DOHH2 (cell line): Measurements from ENCODE around the gene CAPN12.
"Not testable (repeated sequence)": the region's sequence is repeated elsewhere in the genome, so short reads cannot be mapped to it uniquely, and the experiment has no call there.

Experiments
- H3F3A ChIP-seq: fragments of 200-600 bp; sonication (generic), shearing (Covaris generic); 2 replicates; pipeline ENCODE4 v1.6.0; 2016; ENCODE audit warnings: antibody characterized with exemption, mild to moderate bottlenecking; ENCODE audit not compliant: control insufficient read depth, insufficient read depth
- H3K27ac ChIP-seq: fragments of 200-600 bp; sonication (generic); 2 replicates; pipeline ENCODE4 v1.5.1; 2014; ENCODE audit warnings: low read depth, mild to moderate bottlenecking, low read length, moderate library complexity
- H3K27me3 ChIP-seq: fragments of 200-600 bp; sonication (generic); 2 replicates; pipeline ENCODE4 v1.6.1; 2014; ENCODE audit warnings: mild to moderate bottlenecking, low read length, mixed read lengths; ENCODE audit not compliant: control insufficient read depth
- H3K36me3 ChIP-seq: fragments of 200-600 bp; sonication (generic); 2 replicates; pipeline ENCODE4 v1.6.1; 2014; ENCODE audit warnings: mild to moderate bottlenecking, low read length, moderate library complexity, mixed read lengths; ENCODE audit not compliant: control insufficient read depth
- H3K4me1 ChIP-seq: fragments of 200-600 bp; sonication (generic); 2 replicates; pipeline ENCODE4 v1.6.1; 2014; ENCODE audit warnings: mild to moderate bottlenecking, low read length, mixed read lengths; ENCODE audit not compliant: control insufficient read depth
- H3K4me2 ChIP-seq: fragments of 200-600 bp; sonication (generic); 2 replicates; pipeline ENCODE4 v1.6.0; 2014; ENCODE audit warnings: mild to moderate bottlenecking, low read length, moderate library complexity
- H3K4me3 ChIP-seq: fragments of 200-600 bp; sonication (generic); 2 replicates; pipeline ENCODE4 v1.5.1; 2014; ENCODE audit warnings: mild to moderate bottlenecking, low read length, mixed read lengths
- H3K79me2 ChIP-seq: fragments of 200-600 bp; sonication (generic); 2 replicates; pipeline ENCODE4 v1.6.1; 2014; ENCODE audit warnings: mild to moderate bottlenecking, low read length, mixed read lengths; ENCODE audit not compliant: control insufficient read depth
- H3K9me2 ChIP-seq: fragments of 200-600 bp; sonication (generic); replicated peaks from 2 replicates; pipeline ENCODE4 v1.6.1; 2014; ENCODE audit warnings: mild to moderate bottlenecking, low read length, mixed read lengths; ENCODE audit not compliant: control insufficient read depth
- H3K9me3 ChIP-seq: fragments of 200-600 bp; sonication (generic); 2 replicates; pipeline ENCODE4 v1.6.1; 2014; ENCODE audit warnings: antibody characterized with exemption, low read length, mixed read lengths; ENCODE audit not compliant: control insufficient read depth, insufficient read depth
- H4K20me1 ChIP-seq: fragments of 200-600 bp; sonication (generic); 2 replicates; pipeline ENCODE4 v1.6.0; 2014; ENCODE audit warnings: low read depth, mild to moderate bottlenecking, antibody characterized with exemption, low read length, moderate library complexity; ENCODE audit not compliant: control insufficient read depth, insufficient read depth
- EZH2phosphoT487 ChIP-seq: fragments of 200-600 bp; sonication (generic); IDR thresholded peaks from 2 replicates; pipeline ENCODE4 v1.6.1; 2017; ENCODE audit warnings: borderline replicate concordance, mild to moderate bottlenecking, antibody characterized with exemption, low read length, moderate library complexity, mixed read lengths
- TF ChIP-seq, protein P1 (sequence below): fragments of 200-600 bp; sonication (generic); IDR thresholded peaks from one replicate; pipeline ENCODE4 v1.5.1; 2014; ENCODE audit warnings: antibody characterized with exemption, mild to moderate bottlenecking, low read depth, low read length; ENCODE audit not compliant: poor library complexity, severe bottlenecking

Gene CAPN12

DNA sequence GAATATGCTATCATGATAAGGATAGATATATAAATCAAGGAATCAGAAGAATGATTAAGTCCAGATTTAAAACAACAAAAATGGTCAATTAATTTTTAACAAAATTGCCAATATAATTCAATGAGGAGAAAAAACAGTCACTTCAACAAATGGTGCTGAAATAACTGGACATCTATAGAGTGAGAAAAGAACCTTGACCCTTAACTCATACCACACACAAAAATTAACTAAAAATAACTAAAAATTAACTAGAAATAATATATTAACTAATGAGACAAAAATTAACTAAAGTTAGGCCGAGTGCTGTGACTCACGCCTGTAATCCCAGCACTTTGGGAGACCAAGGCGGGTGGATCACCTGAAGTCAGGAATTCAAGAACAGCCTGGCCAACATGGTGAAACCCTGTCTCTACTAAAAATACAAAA is 19.5 kb upstream of the CAPN12 start:
- H4K20me1 ChIP-seq = no peaks in the 10 kb centered on the region
- no peak overlapping the region for H3K4me3 ChIP-seq
- H3K27ac ChIP-seq = no peak overlapping the region
- no peaks in the 10 kb centered on the region for H3K9me3 ChIP-seq
- H3K4me1 ChIP-seq = no peaks in the 10 kb centered on the region
- H3K4me2 ChIP-seq = no peak overlapping the region
- TF ChIP-seq EZH2phosphoT487 = no peak
- TF ChIP-seq, protein P1, sequence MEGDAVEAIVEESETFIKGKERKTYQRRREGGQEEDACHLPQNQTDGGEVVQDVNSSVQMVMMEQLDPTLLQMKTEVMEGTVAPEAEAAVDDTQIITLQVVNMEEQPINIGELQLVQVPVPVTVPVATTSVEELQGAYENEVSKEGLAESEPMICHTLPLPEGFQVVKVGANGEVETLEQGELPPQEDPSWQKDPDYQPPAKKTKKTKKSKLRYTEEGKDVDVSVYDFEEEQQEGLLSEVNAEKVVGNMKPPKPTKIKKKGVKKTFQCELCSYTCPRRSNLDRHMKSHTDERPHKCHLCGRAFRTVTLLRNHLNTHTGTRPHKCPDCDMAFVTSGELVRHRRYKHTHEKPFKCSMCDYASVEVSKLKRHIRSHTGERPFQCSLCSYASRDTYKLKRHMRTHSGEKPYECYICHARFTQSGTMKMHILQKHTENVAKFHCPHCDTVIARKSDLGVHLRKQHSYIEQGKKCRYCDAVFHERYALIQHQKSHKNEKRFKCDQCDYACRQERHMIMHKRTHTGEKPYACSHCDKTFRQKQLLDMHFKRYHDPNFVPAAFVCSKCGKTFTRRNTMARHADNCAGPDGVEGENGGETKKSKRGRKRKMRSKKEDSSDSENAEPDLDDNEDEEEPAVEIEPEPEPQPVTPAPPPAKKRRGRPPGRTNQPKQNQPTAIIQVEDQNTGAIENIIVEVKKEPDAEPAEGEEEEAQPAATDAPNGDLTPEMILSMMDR = no peak
- H3F3A ChIP-seq = no peaks in the 10 kb centered on the region
- no peaks in the 10 kb centered on the region for H3K79me2 ChIP-seq
- H3K9me2 ChIP-seq = no peaks in the 10 kb centered on the region
- no peaks in the 10 kb centered on the region for H3K27me3 ChIP-seq
- H3K36me3 ChIP-seq = no peaks in the 10 kb centered on the region

DNA sequence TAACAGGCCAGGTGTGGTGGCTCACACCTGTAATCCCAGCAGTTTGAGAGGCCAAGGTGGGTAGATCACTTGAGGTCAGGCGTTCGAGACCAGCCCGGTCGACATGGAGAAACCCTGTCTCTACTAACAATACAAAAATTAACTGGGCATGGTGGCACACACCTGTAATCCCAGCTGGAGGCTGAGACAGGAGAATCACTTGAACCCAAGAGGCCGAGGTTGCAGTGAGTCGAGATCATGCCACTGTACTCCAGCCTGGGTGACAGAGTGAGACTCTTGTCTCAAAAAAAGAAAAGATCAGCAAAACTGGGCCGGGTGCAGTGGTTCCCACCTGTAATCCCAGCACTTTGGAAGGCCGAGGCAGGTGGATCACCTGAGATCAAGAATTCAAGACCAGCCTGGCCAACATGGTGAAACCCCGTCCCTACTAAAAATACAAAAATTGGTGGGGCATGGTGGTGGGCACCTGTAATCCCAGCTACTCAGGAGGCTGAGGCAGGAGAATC is 17.7 kb upstream of the CAPN12 start:
- not testable (repeated sequence) for H3K79me2 ChIP-seq, H3K36me3 ChIP-seq, H3K9me2 ChIP-seq, H3K4me1 ChIP-seq, H3F3A ChIP-seq, H3K4me3 ChIP-seq, H4K20me1 ChIP-seq, H3K27ac ChIP-seq, H3K9me3 ChIP-seq, H3K4me2 ChIP-seq, H3K27me3 ChIP-seq

DNA sequence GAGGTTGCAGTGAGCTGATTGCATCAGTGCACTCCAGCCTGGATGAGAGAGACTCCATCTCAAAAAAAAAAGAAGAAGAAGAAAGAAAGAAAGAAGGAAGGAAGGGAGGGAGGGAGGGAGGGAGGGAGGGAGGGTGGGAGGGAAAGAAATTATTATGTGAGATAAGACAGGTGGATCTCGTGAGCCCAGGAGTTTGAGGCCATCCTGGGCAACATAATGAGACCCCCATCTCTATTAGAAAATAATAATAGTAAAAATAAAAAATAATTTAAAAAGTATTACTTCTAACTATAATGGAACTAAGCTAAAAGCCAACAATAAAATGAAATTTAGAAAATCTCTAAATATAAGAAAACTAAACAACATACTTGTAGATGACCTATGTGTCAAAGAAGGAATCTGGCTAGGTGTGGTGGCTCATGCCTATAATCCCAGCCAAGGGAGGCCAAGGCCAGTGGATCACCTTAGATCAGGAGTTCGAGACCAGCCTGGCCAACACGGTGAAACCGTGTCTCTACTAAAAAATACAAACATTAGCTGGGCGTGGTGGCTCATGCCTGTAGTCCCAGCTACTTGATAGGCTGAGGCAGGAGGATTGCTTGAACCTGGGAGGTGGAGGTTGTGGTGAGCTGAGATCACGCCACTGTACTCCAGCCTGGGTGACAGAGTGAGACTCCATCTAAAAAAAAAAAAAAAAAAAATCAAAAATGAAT is 16.7 kb upstream of the CAPN12 start:
- H3K9me2 ChIP-seq, H3K4me1 ChIP-seq, H3K27ac ChIP-seq, H3K36me3 ChIP-seq, H3K79me2 ChIP-seq, H3K27me3 ChIP-seq, H4K20me1 ChIP-seq, H3K4me3 ChIP-seq, H3K4me2 ChIP-seq, H3K9me3 ChIP-seq, H3F3A ChIP-seq: not testable (repeated sequence)

DNA sequence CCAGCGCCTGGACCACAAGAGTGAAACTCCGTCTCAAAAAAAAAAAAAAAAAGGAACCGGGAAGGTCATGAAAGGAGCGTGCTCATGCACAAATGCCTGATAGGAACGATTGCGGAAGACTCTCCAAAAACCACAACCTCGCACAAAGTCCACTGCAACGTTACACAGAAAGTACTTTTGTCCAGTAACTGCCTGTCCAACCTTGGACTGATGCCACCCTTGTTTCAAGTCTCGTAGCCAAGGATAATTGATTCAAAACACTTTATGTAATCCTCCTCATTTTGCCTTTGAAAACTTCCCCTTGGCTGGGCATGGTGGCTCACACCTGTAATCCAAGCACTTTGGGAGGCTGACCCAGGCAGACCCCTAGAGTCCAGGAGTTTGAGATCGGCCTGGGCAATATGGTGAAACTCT is 15.3 kb upstream of the CAPN12 start:
- Histone ChIP-seq H4K20me1 (no peaks in the 10 kb centered on the region), H3K79me2 (no peaks in the 10 kb centered on the region), H3K27me3 (no peaks in the 10 kb centered on the region), H3K4me3 (no peak overlapping the region), H3K4me1 (no peaks in the 10 kb centered on the region), H3K36me3 (no peaks in the 10 kb centered on the region), H3K4me2 (no peak overlapping the region), H3K9me3 (no peaks in the 10 kb centered on the region), H3K9me2 (no peaks in the 10 kb centered on the region), H3K27ac (no peak overlapping the region), H3F3A (no peaks in the 10 kb centered on the region)
- TF ChIP-seq, protein P1 = no peak
- no peak for TF ChIP-seq EZH2phosphoT487

DNA sequence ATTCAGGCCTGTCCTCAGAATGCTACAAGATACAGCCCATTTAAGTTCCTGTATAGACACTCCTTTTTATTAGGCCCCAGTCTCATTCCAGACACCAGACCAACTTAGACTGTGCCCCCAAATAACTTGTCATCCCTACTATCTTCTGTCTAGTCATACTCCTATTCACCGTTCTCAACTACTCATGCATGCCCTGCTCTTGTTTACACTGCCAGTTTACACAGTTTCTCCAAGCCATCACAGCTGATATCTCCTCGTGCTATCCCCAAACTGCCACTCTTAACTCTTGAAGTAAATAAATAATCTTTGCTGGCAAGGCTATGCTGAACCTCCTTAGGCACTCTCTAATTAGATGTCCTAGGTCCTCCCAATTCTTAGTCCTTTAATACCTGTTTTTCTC is 9.9 kb upstream of the CAPN12 start:
- H3K27me3 ChIP-seq, H3K9me3 ChIP-seq, H3K9me2 ChIP-seq, H3K4me1 ChIP-seq, H3F3A ChIP-seq, H3K4me2 ChIP-seq, H3K36me3 ChIP-seq, H3K27ac ChIP-seq, H3K79me2 ChIP-seq, H3K4me3 ChIP-seq, H4K20me1 ChIP-seq: not testable (repeated sequence)

DNA sequence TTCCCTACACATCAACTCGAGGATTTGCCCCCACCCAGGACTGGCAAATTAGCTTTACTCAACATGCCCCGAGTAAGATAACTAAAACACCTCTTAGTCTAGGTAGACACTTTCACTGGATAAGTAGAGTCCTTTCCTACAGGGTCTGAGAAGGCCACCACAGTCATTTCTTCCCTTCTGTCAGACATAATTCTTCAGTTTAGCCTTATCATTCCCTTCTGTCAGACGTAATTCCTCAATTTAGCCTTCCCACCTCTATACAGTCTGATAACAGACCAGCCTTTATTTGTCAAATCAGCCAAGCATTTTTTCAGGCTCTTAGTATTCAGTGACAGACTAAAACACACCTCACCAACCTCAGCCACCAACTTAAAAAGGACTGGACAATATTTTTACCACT is 9.5 kb upstream of the CAPN12 start:
- not testable (repeated sequence) for H3K4me2 ChIP-seq, H3K36me3 ChIP-seq, H4K20me1 ChIP-seq, H3K4me3 ChIP-seq, H3K9me3 ChIP-seq, H3K9me2 ChIP-seq, H3K4me1 ChIP-seq, H3K79me2 ChIP-seq, H3K27me3 ChIP-seq, H3F3A ChIP-seq, H3K27ac ChIP-seq
